Measurements from ENCODE around the gene DUSP1.
"Not testable (repeated sequence)": the region's sequence is repeated elsewhere in the genome, so short reads cannot be mapped to it uniquely, and the experiment has no call there.

Gene DUSP1

DNA sequence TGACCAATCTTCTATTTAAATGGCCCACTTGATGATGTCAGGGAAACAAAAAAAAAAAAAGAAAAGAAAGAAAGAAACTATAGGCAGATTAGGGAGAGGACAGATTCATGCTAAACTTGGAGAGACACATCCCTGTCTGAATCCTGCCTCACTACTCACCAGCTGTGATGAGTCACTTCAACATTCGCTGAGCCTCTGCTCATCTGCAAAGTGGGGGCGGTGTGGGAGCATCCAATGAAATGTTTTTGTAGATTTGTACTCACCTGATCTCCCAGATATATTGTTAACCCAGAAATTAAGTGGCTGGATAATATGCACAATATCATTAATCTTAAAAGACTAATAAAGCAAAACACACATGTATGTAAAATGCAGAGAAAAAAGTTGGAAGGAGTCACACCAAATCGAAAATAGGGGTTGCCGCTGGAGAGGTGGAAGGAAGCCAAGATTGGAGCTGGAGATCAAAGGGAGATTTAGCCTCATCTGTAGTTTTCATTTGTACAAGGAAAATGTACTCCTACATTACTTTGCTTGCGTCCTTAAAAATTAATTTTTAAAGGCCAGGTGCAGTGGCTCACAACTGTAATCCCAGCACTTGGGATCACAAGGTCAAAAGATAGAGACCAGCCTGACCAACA is 46.0 kb upstream of the DUSP1 start:
- ChIA-PET POLR2A (interaction anchor here (0.6 to 1.3 kb wide), 3 partner anchors 30 to 49 kb away, joined by 3 to 4 read pairs (median 3); partner anchors contain the start of gene DUSP1), CTCF (interaction anchor here (0.7 kb wide), 1 partner anchor 77 kb away, joined by 3 read pairs; no protein-coding TSS in a partner anchor)
- no peak overlapping the region for H3K4me3 ChIP-seq (ENCODE audit: low read depth, low read length)
- TF ChIP-seq, protein P1, sequence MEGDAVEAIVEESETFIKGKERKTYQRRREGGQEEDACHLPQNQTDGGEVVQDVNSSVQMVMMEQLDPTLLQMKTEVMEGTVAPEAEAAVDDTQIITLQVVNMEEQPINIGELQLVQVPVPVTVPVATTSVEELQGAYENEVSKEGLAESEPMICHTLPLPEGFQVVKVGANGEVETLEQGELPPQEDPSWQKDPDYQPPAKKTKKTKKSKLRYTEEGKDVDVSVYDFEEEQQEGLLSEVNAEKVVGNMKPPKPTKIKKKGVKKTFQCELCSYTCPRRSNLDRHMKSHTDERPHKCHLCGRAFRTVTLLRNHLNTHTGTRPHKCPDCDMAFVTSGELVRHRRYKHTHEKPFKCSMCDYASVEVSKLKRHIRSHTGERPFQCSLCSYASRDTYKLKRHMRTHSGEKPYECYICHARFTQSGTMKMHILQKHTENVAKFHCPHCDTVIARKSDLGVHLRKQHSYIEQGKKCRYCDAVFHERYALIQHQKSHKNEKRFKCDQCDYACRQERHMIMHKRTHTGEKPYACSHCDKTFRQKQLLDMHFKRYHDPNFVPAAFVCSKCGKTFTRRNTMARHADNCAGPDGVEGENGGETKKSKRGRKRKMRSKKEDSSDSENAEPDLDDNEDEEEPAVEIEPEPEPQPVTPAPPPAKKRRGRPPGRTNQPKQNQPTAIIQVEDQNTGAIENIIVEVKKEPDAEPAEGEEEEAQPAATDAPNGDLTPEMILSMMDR (IDR thresholded peaks at IDR 0.05; ENCODE audit: insufficient read depth, low read length, missing control alignments), result no peak
- DNase-seq (ENCODE audit: low read depth, low spot score), result no peak

DNA sequence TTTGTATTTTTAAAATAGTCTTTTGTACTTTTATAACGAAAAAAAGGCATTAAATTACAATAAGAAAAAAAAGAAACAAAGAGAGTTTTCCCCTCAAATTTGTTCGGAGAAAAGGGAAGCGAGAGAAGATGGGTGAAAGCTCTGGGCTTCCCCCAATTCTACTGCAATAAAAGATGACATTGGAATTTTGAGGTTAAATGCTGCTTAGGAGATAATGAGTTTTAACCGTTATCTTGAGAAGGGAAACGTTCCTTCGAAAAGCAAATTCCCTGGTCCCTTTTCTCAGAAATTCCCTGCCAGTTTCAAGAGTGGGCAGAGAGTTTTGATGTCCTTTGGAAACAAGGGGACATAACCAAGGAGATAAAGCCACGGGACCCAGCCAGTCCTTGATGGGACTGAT is 44.6 kb upstream of the DUSP1 start:
- ChIA-PET CTCF (no interaction called here), POLR2A (no interaction called here)
- H3K4me3 ChIP-seq (ENCODE audit: low read depth, low read length), result no peak overlapping the region

DNA sequence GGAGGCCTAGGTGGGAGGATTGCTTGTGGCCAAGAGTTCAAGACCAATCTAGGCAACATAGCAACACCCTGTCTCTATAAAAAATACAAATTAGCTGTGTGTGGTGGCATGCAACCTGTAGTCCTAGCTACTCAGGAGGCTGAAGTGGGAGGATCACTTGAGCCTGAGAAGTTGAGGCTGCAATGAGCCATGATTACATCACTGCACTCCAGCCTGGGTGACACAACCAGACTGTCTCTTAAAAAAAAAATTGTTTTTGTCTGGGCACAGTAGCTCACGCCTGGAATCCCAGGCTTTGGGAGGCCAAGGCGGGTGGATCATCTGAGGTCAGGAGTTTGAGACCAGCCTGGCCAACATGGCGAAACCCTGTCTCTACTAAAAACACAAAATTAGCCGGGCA is 40.0 kb upstream of the DUSP1 start:
- POLR2A ChIA-PET; H3K4me3 ChIP-seq (ENCODE audit: low read depth, low read length); CTCF ChIA-PET; DNase-seq (ENCODE audit: low read depth, low spot score): not testable (repeated sequence)

More for the DNA sequence above, 44.6 kb upstream of the DUSP1 start:
- DNase-seq (ENCODE audit: low read depth, low spot score), result no peak
- TF ChIP-seq, protein P1 (IDR thresholded peaks at IDR 0.05; ENCODE audit: insufficient read depth, low read length, missing control alignments), result no peak

GRCh38 chr5:172809774-172810173 is 38.8 kb upstream of the DUSP1 start:
- POLR2A ChIA-PET, result no interaction called here
- TF ChIP-seq, protein P1 (IDR thresholded peaks at IDR 0.05; ENCODE audit: insufficient read depth, low read length, missing control alignments), result no peak
- no peak overlapping the region for H3K4me3 ChIP-seq (ENCODE audit: low read depth, low read length)
- CTCF ChIA-PET, result no interaction called here
- no peak for DNase-seq (ENCODE audit: low read depth, low spot score)

GRCh38 chr5:172807766-172808311 is 36.8 kb upstream of the DUSP1 start:
- no peak overlapping the region for H3K4me3 ChIP-seq (ENCODE audit: low read depth, low read length)
- TF ChIP-seq, protein P1 (IDR thresholded peaks at IDR 0.05; ENCODE audit: insufficient read depth, low read length, missing control alignments), result no peak
- POLR2A ChIA-PET, result interaction anchor here (1.2 to 1.4 kb wide), 2 partner anchors 35 to 37 kb away, joined by 3 to 4 read pairs; no protein-coding TSS in a partner anchor
- CTCF ChIA-PET, result interaction anchor here (1.4 kb wide), 1 partner anchor 95 kb away, joined by 5 read pairs; no protein-coding TSS in a partner anchor
- DNase-seq (ENCODE audit: low read depth, low spot score), result no peak

- DNase-seq (ENCODE audit: low read depth, low spot score), result peak; percentile 38
- no peak overlapping the region for H3K4me3 ChIP-seq (ENCODE audit: low read depth, low read length)
- ChIA-PET CTCF (interaction anchor here (1.4 kb wide), 1 partner anchor 94 kb away, joined by 5 read pairs; no protein-coding TSS in a partner anchor), POLR2A (interaction anchor here (1.2 to 1.4 kb wide), 2 partner anchors 35 to 37 kb away, joined by 3 to 4 read pairs; no protein-coding TSS in a partner anchor)
- TF ChIP-seq, protein P1 (IDR thresholded peaks at IDR 0.05; ENCODE audit: insufficient read depth, low read length, missing control alignments), result no peak
Observed at GRCh38 chr5:172806897-172807672, 36.1 kb upstream of the DUSP1 start.
